Activated CD4-positive, alpha-beta T cell treated with anti-CD3 and anti-CD28 coated beads, Interleukin-2, amount 50 U/mL, for 48 hours (primary cell): ENCODE data around the gene TLDC2.

Source experiments
- DNase-seq, 2 experiments: peaks; one replicate each; pipeline ENCODE4 v3.0.0-alpha.2; 2020

TLDC2 gene

DNA sequence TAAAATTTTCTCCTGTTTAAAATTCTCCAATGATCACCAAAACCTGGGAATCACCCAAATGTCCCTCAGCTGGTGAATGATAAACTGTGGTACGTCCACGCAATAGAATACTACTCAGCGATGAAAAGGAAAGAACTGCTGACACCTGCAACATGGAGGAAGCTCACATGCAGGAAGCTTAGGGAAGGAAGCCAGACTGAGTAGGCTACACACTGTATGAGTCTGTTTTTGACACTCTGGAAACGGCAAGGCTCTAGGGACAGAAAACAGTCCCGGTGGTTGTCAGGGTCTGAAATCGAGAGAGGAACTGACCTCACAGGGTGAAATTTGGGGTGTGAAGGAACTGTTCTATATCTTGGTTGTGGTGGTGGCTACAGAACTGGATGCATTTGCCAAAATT, 25.2 kb upstream of the TLDC2 start:
- DNase-seq: no peak

GRCh38 chr20:36851490-36851889, 24.4 kb upstream of the TLDC2 start:
- no peak for DNase-seq

DNA sequence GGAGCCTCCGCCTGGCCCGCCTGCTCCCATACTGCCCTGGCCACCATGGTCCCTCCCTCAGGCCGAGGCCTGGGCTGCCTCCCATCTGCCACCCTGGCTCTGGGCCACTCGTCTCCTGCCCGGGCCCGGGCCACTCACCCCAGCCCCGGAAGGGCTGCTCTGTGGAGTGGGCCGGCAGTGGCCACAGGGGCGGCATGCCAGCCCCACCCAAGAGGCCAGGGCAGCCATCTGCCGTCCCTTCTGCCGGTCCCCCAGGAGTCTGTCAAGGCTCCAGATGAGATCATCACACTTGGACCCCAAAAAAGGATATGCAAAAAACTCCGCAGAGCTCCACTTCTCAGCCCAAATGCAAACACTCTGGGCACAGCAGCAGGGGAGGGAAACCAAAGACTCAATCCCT, 23.8 kb upstream of the TLDC2 start:
- DNase-seq: no peak

DNA sequence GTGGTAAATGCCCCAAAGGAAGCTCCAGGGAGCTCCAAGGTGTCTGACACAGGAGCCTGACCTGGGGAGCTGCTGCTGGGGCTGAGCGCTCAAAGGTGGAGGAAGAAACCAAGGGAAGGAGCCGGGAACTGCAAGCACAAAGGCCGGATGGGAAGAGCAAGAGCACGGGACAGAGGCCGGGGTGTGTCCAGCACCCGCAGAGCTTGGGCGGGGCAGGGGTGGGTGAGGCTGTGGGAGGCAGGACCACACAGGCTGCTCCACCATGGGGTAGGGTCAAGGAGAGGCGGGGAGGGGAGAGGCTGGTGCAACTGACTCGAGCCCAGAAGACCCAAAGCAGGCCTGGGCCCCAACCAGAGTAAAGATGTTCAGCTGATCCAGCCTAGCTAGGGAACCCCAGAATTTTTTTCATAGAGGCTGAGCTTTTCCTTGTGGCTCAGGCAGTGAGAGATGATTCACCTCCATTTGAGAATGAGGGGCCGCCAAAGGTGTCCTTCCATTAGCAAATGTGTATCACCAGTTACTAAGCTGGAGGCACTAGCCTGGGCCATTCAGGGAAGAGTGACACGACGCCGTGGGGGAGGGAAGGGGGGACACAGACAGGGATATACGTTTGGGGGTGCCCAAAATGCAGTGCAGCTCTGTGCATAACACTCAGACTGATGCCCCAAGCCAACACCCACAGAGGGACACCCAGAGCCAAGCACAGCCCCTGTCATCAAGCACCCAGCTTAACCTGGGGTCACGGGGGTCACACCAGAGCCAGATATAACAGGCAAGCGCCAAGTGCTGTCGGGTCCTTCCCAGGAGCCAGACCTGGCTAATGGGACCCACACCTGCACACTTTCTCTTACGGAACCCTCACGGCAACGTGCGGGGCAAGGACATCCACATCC, 21.3 kb upstream of the TLDC2 start:
- DNase-seq: no peak

DNA sequence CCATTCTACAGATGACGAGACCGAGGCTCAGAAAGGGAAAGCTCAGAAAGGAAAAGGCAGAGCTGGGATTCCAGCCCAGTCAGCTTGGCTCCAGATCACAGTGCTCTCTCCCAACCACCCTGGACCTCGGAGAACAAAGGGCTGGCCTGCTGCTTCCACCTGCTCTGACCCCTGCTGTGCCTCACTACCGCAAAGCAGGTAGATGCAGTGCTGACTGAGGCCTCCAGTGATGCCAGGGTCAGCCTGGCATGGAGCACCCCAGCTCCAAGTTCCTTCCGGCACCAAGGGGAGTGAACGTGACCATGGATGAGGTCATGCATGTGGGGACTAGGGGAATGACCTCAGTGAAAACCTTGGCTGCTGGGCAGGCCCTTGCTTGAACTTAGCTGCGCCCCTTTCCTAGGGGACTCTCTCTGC, 20.7 kb upstream of the TLDC2 start:
- no peak for DNase-seq

DNA sequence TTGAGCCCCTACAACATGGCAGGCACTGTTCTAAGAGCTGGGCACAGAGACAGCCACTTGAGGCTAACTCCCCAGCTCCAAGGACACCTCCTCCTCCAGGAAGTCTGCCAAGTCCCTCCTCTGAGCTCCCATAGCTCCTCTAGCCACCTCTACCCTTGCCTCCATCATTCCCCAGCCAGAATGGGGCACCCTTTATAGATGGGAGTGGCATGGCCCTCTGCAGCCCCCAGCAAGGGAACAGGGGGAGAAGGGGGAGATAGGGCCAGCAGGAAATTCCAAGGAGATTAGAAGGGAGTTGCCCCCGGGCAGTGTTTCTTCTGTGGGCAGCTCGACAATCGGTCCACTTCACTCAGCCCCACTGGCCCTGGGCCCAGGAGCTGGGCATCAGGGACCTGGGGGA, 19.7 kb upstream of the TLDC2 start:
- no peak for DNase-seq

DNA sequence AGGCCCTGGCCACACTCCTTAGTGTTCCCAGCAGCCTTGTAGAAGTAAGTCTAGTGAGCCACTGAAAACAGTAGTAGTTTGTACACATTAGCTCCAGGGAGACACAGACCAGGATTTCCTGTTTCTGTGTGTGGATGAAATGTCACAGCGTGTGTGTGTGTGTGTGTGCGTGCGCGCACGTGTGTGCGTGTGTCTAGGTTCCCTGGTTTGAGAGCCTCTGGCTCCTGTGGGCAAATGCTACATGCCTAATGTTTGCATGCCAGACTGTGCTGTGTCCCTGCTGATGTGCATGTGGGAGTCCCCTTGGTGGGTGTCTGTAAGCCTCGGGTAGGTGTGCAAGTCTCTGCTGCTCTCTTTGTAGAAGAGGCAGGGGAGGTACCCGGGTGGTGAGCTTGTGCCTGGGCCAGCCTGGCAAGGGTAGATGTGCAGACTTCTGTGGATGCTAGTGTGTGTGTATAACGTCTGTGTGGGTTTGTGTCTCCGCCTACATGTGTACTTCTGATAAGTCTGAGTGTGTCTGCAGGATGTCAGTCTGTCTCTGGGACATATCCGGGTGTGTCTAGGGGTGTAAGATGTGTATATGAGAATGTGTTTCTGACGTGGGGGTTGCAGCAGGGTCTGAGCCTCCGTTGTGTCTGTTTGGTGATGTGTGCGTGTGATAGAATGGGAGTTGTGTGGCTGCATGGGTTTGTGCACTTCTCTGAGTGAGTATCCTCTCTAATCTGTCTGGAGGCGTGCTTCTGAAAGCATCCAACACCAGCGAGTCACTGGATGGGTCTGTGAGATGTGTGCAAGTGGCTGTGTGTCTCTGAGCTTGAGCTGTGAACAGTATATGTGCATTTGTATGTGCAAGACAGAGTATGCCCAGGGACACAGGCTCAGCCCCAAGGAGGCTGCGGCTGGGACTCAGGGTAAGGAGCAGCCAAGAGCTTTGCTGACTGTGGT, 19.0 kb upstream of the TLDC2 start:
- DNase-seq: peak in 1 of 2 experiments; percentile 26

DNA sequence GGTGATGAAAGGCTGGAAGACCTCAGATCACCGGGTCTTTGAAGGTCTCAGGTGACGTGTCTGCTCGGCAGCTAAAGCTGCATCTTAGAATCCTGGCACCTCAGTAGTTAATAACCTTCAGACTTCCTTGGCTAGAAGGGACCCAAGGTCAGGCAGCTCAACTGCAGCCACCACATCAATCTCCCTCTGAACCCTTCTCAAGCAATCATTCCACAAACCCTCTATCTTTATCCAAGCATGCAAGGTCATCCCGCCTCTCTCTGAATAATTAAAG, 16.7 kb upstream of the TLDC2 start:
- DNase-seq: no peak

DNA sequence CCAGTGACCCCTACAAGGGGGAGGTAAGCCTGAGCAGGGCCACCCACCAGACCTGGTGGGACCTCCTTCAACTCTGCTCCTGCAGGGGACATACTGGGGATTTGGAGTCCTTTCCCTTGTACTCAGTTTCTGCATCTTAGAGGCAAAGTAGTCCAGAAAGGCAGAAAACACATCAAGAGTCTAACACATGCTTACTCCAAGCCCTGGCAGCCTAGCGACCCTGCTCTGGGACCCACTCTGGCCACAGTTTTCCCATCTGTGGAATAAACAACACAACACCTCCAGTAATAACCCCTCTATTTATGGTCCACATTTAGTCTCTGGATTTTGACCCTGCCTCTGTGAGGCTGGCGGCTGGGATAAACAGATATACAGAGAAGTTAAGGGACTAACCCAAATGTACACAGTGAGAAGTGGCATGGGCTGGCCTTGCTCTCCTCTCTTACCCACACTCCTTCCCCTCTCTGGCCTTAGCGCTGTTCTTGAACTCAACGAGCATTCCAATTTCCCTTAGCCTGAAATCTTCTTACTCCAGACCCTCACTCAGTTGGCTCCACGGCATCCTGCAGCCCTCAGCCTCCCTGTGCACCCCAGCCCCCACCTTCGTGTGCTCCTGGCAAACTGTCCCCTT, 16.1 kb upstream of the TLDC2 start:
- DNase-seq: no peak

DNA sequence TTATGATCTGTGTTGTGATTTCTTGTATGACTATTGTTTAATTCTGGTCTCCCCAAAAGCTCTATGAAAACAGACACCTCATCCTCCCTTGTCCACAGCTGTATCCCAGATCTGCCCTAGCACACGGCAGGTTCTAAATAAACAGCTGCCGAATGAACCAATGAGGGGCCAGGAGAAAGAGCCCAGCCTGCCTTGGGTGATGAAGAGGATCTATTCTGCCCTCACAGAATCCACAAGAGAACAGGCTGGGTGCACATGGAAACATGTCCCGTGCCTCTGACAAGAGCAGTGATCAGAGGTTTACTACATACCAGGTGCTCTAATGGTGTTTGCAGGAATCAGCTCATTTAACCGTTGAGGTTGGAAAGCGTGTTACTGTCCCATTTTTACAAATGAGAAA, 15.6 kb upstream of the TLDC2 start:
- no peak for DNase-seq

DNA sequence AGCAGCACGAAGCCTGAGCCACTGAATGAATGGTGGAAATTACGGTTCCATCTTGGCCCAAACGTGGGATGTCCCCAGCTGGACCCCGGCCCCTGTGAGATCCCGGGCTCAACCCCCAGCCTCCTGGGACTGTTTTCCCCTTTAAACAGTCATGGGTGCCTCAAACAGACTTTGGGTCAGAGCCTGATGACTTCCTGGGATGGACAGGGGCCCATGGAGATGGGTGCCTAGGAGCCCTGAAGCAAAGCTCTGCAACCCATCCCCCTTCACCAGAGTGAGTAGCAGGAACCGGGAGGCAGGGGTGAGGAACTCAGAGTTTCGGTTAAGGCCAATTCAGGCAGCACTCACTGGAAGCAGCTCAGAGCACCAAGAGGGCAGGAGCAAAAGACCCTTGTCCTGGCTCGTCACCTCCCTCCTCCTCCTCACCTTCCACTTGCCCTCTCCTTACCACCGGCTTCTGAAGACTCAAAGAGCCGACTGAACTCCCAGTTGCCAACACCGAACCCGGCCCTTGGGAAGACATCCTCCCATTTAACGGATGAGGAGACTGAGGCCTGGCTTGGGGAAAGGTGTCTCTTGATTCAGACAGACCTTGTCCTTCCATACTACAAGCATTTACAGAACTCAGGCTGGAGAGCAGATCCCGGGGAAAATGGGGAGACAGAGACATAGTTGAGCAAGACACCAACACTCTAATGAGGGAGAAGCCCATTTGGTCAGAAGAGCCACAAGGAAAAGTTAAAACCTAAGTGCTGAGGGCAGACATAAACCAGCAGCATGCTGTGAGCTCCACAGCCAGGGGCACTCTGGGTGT, 14.9 kb upstream of the TLDC2 start:
- DNase-seq: no peak

GRCh38 chr20:36861625-36861874, 14.4 kb upstream of the TLDC2 start:
- DNase-seq: no peak

- DNase-seq: no peak
Measured at GRCh38 chr20:36861875-36862801, 13.8 kb upstream of the TLDC2 start.

GRCh38 chr20:36862857-36863668, 12.9 kb upstream of the TLDC2 start:
- peak in 1 of 2 experiments; percentile 21 for DNase-seq

GRCh38 chr20:36865076-36865860, 10.7 kb upstream of the TLDC2 start:
- no peak for DNase-seq

GRCh38 chr20:36865861-36866149, 10.1 kb upstream of the TLDC2 start:
- no peak for DNase-seq

DNA sequence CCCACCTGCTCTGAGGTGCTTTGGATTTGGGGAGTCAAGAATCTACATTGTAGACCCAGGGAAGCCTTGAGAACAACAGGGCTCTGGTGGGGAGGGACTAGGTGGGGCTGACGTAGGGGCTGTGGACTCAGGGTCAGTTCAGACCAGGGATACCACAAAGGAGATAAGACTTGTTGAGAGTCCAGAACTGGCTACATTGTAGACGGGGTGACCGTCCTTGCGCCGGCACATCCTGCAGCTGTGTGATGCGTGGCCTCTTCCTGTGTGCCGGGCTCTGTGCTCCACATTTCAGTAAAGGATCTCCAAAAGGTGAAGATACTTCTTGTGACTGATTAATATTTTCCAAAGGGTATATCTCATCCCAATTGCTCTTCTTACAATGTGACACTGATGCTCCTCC, 9.8 kb upstream of the TLDC2 start:
- DNase-seq: no peak

- no peak for DNase-seq
Measured at GRCh38 chr20:36866681-36867495, 9.1 kb upstream of the TLDC2 start.
